Measurements from ENCODE around the gene SLIT3. TPM values are rescaled to one million over a fixed set of nuclear protein-coding genes. Genes with fewer than 3 reads are reported as not detected.

Gene SLIT3
- total RNA-seq, 1 donor from 2014 or later = 0.22 TPM

GRCh38 chr5:168683927-168684295 is 617.0 kb downstream of the SLIT3 start:
- H4K20me1 ChIP-seq (ENCODE audit: low read depth) = no peaks in the 10 kb centered on the region
- H3K4me3 ChIP-seq = no peak overlapping the region
- H3K4me3 Mint-ChIP-seq = no peak overlapping the region
- H3K27ac Mint-ChIP-seq = no peak overlapping the region
- no peak overlapping the region for H3K4me2 ChIP-seq
- H3K27ac ChIP-seq = no peak overlapping the region
- no peak overlapping the region for H3K9ac ChIP-seq
- peaks cover 6% of the 10 kb centered on the region for H3K27me3 Mint-ChIP-seq (ENCODE audit: insufficient read depth, low read depth)
- peaks cover 12% of the 10 kb centered on the region for H3K4me1 Mint-ChIP-seq
- H3F3A ChIP-seq (ENCODE audit: low read depth) = no peaks in the 10 kb centered on the region
- H3K36me3 ChIP-seq = no peaks in the 10 kb centered on the region
- H3K9me3 Mint-ChIP-seq = no peaks in the 10 kb centered on the region
- no peak overlapping the region for H2AFZ ChIP-seq (replicated peaks)
- TF ChIP-seq CTCF (IDR thresholded peaks at IDR 0.05) (no peak), EZH2 (IDR thresholded peaks at IDR 0.05) (no peak), EZH2phosphoT487 (IDR thresholded peaks at IDR 0.05) (no peak)
- H3K36me3 Mint-ChIP-seq = no peaks in the 10 kb centered on the region
- H3K79me2 ChIP-seq (ENCODE audit: low read depth) = no peaks in the 10 kb centered on the region
- no peaks in the 10 kb centered on the region for H3K4me1 ChIP-seq
- H3K9me3 ChIP-seq (ENCODE audit: low read depth) = no peaks in the 10 kb centered on the region
- DNase-seq (ENCODE audit: low spot score) = no peak
- H3K27me3 ChIP-seq = no peaks in the 10 kb centered on the region

GRCh38 chr5:168683247-168683926 is 617.6 kb downstream of the SLIT3 start:
- Histone ChIP-seq H3K9me3 (ENCODE audit: low read depth) (no peaks in the 10 kb centered on the region), H3F3A (ENCODE audit: low read depth) (no peaks in the 10 kb centered on the region), H3K27ac (no peak overlapping the region), H4K20me1 (ENCODE audit: low read depth) (no peaks in the 10 kb centered on the region), H3K36me3 (no peaks in the 10 kb centered on the region), H3K27me3 (no peaks in the 10 kb centered on the region), H3K4me2 (no peak overlapping the region), H2AFZ (replicated peaks) (no peak overlapping the region), H3K4me3 (no peak overlapping the region), H3K79me2 (ENCODE audit: low read depth) (no peaks in the 10 kb centered on the region), H3K9ac (no peak overlapping the region), H3K4me1 (no peaks in the 10 kb centered on the region)
- peaks cover 6% of the 10 kb centered on the region for H3K27me3 Mint-ChIP-seq (ENCODE audit: insufficient read depth, low read depth)
- no peak overlapping the region for H3K4me3 Mint-ChIP-seq
- H3K4me1 Mint-ChIP-seq = peaks cover 12% of the 10 kb centered on the region
- H3K27ac Mint-ChIP-seq = no peak overlapping the region
- H3K36me3 Mint-ChIP-seq = no peaks in the 10 kb centered on the region
- no peak for DNase-seq (ENCODE audit: low spot score)
- TF ChIP-seq EZH2 (IDR thresholded peaks at IDR 0.05) (no peak), EZH2phosphoT487 (IDR thresholded peaks at IDR 0.05) (no peak), CTCF (IDR thresholded peaks at IDR 0.05) (no peak)
- H3K9me3 Mint-ChIP-seq = no peaks in the 10 kb centered on the region

- no peaks in the 10 kb centered on the region for H3K9me3 Mint-ChIP-seq
- Histone ChIP-seq H3K36me3 (no peaks in the 10 kb centered on the region), H3K27me3 (no peaks in the 10 kb centered on the region), H3K9ac (no peak overlapping the region), H2AFZ (replicated peaks) (no peak overlapping the region), H3K9me3 (ENCODE audit: low read depth) (no peaks in the 10 kb centered on the region), H3F3A (ENCODE audit: low read depth) (no peaks in the 10 kb centered on the region), H4K20me1 (ENCODE audit: low read depth) (no peaks in the 10 kb centered on the region), H3K4me2 (no peak overlapping the region), H3K79me2 (ENCODE audit: low read depth) (no peaks in the 10 kb centered on the region), H3K27ac (no peak overlapping the region), H3K4me3 (no peak overlapping the region), H3K4me1 (no peaks in the 10 kb centered on the region)
- no peak for TF ChIP-seq EZH2phosphoT487 (IDR thresholded peaks at IDR 0.05)
- no peak for TF ChIP-seq CTCF (IDR thresholded peaks at IDR 0.05)
- no peak for TF ChIP-seq EZH2 (IDR thresholded peaks at IDR 0.05)
- peak; percentile 9 for DNase-seq (ENCODE audit: low spot score)
- H3K27me3 Mint-ChIP-seq (ENCODE audit: insufficient read depth, low read depth) = peaks cover 4% of the 10 kb centered on the region
- H3K27ac Mint-ChIP-seq = no peak overlapping the region
- H3K4me3 Mint-ChIP-seq = no peak overlapping the region
- no peaks in the 10 kb centered on the region for H3K36me3 Mint-ChIP-seq
- peaks cover 12% of the 10 kb centered on the region for H3K4me1 Mint-ChIP-seq
Observed at GRCh38 chr5:168681556-168682183, 619.3 kb downstream of the SLIT3 start.
